PC-3 (cell line): ENCODE data around the gene L3HYPDH. TPM values are rescaled to one million over a fixed set of nuclear protein-coding genes. Genes with fewer than 3 reads are reported as not detected.
A peak's percentile ranks its signal among the peaks of the same experiment; 100 is the strongest.

Source experiments
- ATAC-seq: fragments of 200-7000 bp; cut with Tn5 transposase; 2 replicates; pipeline ENCODE4 v1.9.1; 2020; ENCODE audit warnings: mild to moderate bottlenecking, moderate library complexity
- BruUV-seq: library from RNA; stranded (reverse); fragments of 400-500 nt; replicated peaks from 2 replicates; lab custom pipeline; 2021; lab: Mats Ljungman, UMichigan
- CTCF ChIA-PET: fragments of 300-600 bp; sonication (Branson Sonifier 250); formaldehyde crosslinking; loops from one replicate; lab custom pipeline; 2022; ENCODE audit warnings: antibody characterized with exemption; lab: Charles Lee
- POLR2A ChIA-PET: fragments of 300-600 bp; sonication (Branson Sonifier 250); formaldehyde crosslinking; loops from one replicate; lab custom pipeline; 2022; ENCODE audit warnings: antibody characterized with exemption; ENCODE audit not compliant: unreplicated experiment; lab: Charles Lee
- DNase-seq: peaks from one replicate; pipeline ENCODE4 v3.0.0-alpha.2; 2015
- H2AFZ ChIP-seq: fragments of 300-600 bp; sonication (generic); 2 replicates; pipeline ENCODE4 v1.6.0; 2016; ENCODE audit warnings: antibody characterized with exemption, low read length
- H3F3A ChIP-seq: fragments of 300-600 bp; sonication (generic); one replicate; pipeline ENCODE4 v1.6.0; 2017; ENCODE audit warnings: antibody characterized with exemption, low read length, control low read depth, mild to moderate bottlenecking; ENCODE audit not compliant: unreplicated experiment
- H3K27ac ChIP-seq: fragments of 300-600 bp; sonication (generic); 2 replicates; pipeline ENCODE4 v1.5.1; 2016; ENCODE audit warnings: mild to moderate bottlenecking, low read length
- H3K27me3 ChIP-seq: fragments of 300-600 bp; sonication (generic); 2 replicates; pipeline ENCODE4 v1.6.1; 2016; ENCODE audit warnings: low read length, mixed read lengths
- H3K36me3 ChIP-seq: fragments of 300-600 bp; sonication (generic); 2 replicates; pipeline ENCODE4 v1.6.1; 2016; ENCODE audit warnings: low read depth, mixed run types, low read length, mixed read lengths
- H3K4me1 ChIP-seq: fragments of 300-600 bp; sonication (generic); 2 replicates; pipeline ENCODE4 v1.5.1; 2016; ENCODE audit warnings: low read length; ENCODE audit not compliant: insufficient read depth
- H3K4me2 ChIP-seq: fragments of 300-600 bp; sonication (generic); 2 replicates; pipeline ENCODE4 v1.6.0; 2016; ENCODE audit warnings: low read length
- H3K4me3 ChIP-seq: fragments of 300-600 bp; sonication (generic); 2 replicates; pipeline ENCODE4 v1.5.1; 2016; ENCODE audit warnings: mild to moderate bottlenecking, low read length, mixed read lengths
- H3K79me2 ChIP-seq: fragments of 300-600 bp; sonication (generic); 2 replicates; pipeline ENCODE4 v1.6.1; 2017; ENCODE audit warnings: low read length, mixed read lengths
- H3K9ac ChIP-seq: fragments of 300-600 bp; sonication (generic); 2 replicates; pipeline ENCODE4 v1.6.0; 2016; ENCODE audit warnings: mild to moderate bottlenecking, low read length
- H3K9me2 ChIP-seq: fragments of 300-600 bp; sonication (generic); replicated peaks from 2 replicates; pipeline ENCODE4 v1.6.1; 2016; ENCODE audit warnings: mixed run types, low read length, mixed read lengths
- H3K9me3 ChIP-seq: fragments of 300-600 bp; sonication (generic); 2 replicates; pipeline ENCODE4 v1.6.1; 2016; ENCODE audit warnings: low read length, mixed read lengths
- H4K20me1 ChIP-seq: fragments of 300-600 bp; sonication (generic); 2 replicates; pipeline ENCODE4 v1.6.1; 2016; ENCODE audit warnings: low read length, mixed read lengths
- EZH2 ChIP-seq: fragments of 300-600 bp; sonication (generic); IDR thresholded peaks from one replicate; pipeline ENCODE4 v1.6.1; 2017; ENCODE audit warnings: antibody characterized with exemption, mild to moderate bottlenecking, low read length; ENCODE audit not compliant: unreplicated experiment
- EZH2phosphoT487 ChIP-seq: fragments of 300-600 bp; sonication (generic); IDR thresholded peaks from 2 replicates; pipeline ENCODE4 v1.6.1; 2018; ENCODE audit warnings: mild to moderate bottlenecking, antibody characterized with exemption, low read length, borderline replicate concordance
- intact Hi-C: fragments of 100-400 bp; cut with micrococcal nuclease; formaldehyde crosslinking; loops from 2 replicates; pipeline ENCODE4 v1.9.0; 2023
- total RNA-seq: library from RNA; depleted of rRNA; stranded (reverse); fragments of >200 nt; gene quantifications from 2 replicates; pipeline ENCODE4 v1.2.3, GENCODE V29; 2014
- TF ChIP-seq, protein P1 (sequence below): fragments of 300-600 bp; sonication (generic); conservative IDR thresholded peaks from 2 replicates; pipeline ENCODE4 v1.5.1; 2017; ENCODE audit warnings: antibody characterized with exemption, low read depth, mild to moderate bottlenecking, low read length

The L3HYPDH gene
- total RNA-seq, 1 experiment from 2014 or later, result 117 TPM

DNA sequence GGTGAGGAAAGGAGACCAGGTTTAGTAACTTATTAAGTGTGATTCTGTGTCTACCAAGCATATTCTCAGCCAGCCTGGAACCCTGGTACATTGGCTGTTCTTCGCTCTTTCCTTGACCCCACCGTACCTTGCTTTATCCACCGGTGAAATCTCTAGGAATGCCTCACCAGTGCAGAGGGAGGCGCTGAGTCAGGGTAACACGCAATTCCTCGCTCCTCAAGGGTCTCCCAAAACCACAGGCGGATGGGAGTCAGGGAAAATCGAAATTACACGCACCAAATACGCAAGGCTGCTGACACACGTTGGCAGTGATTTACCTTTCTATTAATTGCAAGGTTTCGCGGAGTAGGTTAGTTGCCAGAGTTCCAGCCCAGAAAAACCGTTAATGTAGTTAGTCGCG is 845 bp downstream of the L3HYPDH start:
- no TSS peak for BruUV-seq
- H4K20me1 ChIP-seq, result peaks cover 18% of the 10 kb centered on the region
- H3K27ac ChIP-seq, result peak overlapping the region; percentile 83
- DNase-seq (peak; percentile 86), ATAC-seq (peak; percentile 7)
- ChIA-PET POLR2A (interaction anchor here (0.6 kb wide), 1 partner anchor 698 kb away, joined by 3 read pairs; no protein-coding TSS in a partner anchor), CTCF (interaction anchor here (0.5 to 1.5 kb wide), 6 partner anchors 32 to 295 kb away, joined by 3 to 8 read pairs (median 5); partner anchors contain the start of genes CCDC175 and DAAM1)
- peaks cover 42% of the 10 kb centered on the region for H3K4me1 ChIP-seq
- peak overlapping the region; percentile 79 for H3K4me2 ChIP-seq
- H2AFZ ChIP-seq, result peak overlapping the region; percentile 94
- H3K36me3 ChIP-seq, result peaks cover 29% of the 10 kb centered on the region
- peaks cover 89% of the 10 kb centered on the region for H3K79me2 ChIP-seq
- H3F3A ChIP-seq, result peaks cover 16% of the 10 kb centered on the region
- no peaks in the 10 kb centered on the region for H3K9me2 ChIP-seq
- intact Hi-C loops, result loop anchor here (2.0 to 10.0 kb wide), 4 partner anchors 125 to 1239 kb away; partner anchors contain the start of genes PPM1A and PSMA3
- TF ChIP-seq EZH2phosphoT487, result no peak
- TF ChIP-seq, protein P1, sequence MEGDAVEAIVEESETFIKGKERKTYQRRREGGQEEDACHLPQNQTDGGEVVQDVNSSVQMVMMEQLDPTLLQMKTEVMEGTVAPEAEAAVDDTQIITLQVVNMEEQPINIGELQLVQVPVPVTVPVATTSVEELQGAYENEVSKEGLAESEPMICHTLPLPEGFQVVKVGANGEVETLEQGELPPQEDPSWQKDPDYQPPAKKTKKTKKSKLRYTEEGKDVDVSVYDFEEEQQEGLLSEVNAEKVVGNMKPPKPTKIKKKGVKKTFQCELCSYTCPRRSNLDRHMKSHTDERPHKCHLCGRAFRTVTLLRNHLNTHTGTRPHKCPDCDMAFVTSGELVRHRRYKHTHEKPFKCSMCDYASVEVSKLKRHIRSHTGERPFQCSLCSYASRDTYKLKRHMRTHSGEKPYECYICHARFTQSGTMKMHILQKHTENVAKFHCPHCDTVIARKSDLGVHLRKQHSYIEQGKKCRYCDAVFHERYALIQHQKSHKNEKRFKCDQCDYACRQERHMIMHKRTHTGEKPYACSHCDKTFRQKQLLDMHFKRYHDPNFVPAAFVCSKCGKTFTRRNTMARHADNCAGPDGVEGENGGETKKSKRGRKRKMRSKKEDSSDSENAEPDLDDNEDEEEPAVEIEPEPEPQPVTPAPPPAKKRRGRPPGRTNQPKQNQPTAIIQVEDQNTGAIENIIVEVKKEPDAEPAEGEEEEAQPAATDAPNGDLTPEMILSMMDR, result no peak
- no peak for TF ChIP-seq EZH2
- H3K27me3 ChIP-seq, result no peaks in the 10 kb centered on the region
- H3K9ac ChIP-seq, result peak overlapping the region; percentile 88
- H3K4me3 ChIP-seq, result peak overlapping the region; percentile 79
- H3K9me3 ChIP-seq, result no peaks in the 10 kb centered on the region

DNA sequence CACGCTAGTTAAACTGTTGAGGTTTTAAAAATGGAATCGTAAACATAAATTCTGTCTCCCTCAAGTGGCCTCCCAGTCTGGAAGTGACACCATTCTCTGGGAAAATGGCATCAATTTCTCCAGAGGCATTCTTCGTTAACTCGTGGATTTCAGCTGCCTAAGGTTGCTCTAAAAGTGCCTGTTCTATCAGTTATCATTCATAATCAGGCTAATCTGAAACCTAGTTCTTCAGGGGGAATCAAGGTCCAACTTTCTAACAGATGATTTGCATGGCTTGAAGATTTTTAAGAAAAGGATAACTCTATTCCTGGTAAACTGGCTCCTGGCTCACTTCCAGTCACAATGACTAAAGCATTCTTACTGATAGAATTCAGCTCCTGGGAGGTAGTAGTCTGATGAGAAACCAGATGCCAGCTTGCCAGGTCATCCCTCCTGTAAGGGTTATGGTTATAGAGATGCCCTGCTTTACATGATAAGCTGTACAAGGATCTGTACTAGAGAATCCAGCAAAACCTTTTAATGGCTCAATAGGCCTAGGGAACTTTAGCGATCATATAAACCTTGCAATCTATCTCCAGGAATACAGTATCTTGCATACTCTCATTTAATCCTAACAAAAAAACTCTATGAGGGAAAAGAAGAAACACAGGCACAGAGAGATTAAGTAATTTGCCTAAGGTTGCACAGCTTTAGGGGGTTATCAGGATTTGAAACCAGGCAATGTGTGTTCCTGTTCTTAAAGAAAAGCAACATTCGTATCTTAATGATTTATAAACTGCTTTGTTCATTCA is 1.5 kb downstream of the L3HYPDH start:
- H3K9me3 ChIP-seq, result no peaks in the 10 kb centered on the region
- peak overlapping the region; percentile 79 for H3K4me2 ChIP-seq
- DNase-seq, result peak; percentile 100
- ChIA-PET POLR2A (interaction anchor here (0.6 kb wide), 1 partner anchor 699 kb away, joined by 3 read pairs; no protein-coding TSS in a partner anchor), CTCF (interaction anchor here (0.6 kb wide), 3 partner anchors 94 to 295 kb away, joined by 3 to 4 read pairs (median 3); partner anchors contain the start of genes CCDC175 and DAAM1)
- H2AFZ ChIP-seq, result no peak overlapping the region
- H3K79me2 ChIP-seq, result peaks cover 90% of the 10 kb centered on the region
- peaks cover 16% of the 10 kb centered on the region for H3F3A ChIP-seq
- TF ChIP-seq EZH2, result no peak
- no peak for TF ChIP-seq EZH2phosphoT487
- TF ChIP-seq, protein P1, result peak; percentile 49; the same call in 1 of the 2 replicates
- H3K36me3 ChIP-seq, result peaks cover 28% of the 10 kb centered on the region
- BruUV-seq, result TSS peak; percentile 52
- H3K4me1 ChIP-seq, result peaks cover 42% of the 10 kb centered on the region
- H3K27ac ChIP-seq, result peak overlapping the region; percentile 83
- ATAC-seq, result peak; percentile 49
- intact Hi-C loops, result loop anchor here (1.0 to 10.0 kb wide), 6 partner anchors 17 to 1238 kb away; partner anchors contain the start of genes DAAM1, GPR135, PPM1A and PSMA3
- H3K4me3 ChIP-seq, result peak overlapping the region; percentile 79
- H3K9ac ChIP-seq, result peak overlapping the region; percentile 88
- H3K27me3 ChIP-seq, result no peaks in the 10 kb centered on the region
- peaks cover 18% of the 10 kb centered on the region for H4K20me1 ChIP-seq
- no peaks in the 10 kb centered on the region for H3K9me2 ChIP-seq
